ENCODE measurements around the gene GSDME.

DNA sequence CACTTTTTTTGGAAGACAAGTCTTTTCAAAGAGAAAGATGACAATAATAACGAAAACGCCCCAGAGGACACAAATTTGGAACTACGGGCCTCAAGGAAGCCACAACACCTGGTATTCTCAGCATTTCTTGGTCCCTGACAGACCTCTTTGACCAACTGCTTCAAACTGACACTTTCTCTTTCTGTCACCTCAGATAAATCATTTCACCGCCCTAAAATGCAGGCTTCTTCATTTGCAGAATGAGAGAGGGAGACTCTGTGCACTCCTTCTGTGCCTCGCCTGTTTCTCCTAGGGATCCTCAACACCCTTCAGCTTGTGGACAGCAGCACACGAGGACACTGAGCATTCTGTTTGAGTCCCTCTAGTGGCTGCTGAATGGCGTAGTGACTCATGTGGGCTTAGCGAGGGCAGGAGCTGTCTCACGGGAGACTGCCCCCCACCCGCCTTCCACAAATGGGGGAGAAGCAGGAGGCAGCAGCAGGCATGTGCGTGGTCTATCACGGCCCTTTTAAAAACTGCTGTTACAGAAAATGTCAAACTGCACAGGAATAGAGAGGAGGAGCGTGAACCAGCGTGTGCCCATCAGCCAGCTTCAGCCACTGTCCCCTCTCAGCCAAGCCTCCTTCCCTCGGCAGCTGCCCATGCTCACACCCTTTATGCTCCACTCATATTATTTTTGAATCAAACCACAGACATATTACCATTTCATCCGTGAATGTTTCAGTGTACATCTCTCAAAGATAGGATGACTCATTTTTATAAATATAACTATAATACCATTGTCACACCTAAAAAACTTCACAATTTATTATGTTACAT is 41.4 kb downstream of the GSDME start:
- TF ChIP-seq, protein P1, sequence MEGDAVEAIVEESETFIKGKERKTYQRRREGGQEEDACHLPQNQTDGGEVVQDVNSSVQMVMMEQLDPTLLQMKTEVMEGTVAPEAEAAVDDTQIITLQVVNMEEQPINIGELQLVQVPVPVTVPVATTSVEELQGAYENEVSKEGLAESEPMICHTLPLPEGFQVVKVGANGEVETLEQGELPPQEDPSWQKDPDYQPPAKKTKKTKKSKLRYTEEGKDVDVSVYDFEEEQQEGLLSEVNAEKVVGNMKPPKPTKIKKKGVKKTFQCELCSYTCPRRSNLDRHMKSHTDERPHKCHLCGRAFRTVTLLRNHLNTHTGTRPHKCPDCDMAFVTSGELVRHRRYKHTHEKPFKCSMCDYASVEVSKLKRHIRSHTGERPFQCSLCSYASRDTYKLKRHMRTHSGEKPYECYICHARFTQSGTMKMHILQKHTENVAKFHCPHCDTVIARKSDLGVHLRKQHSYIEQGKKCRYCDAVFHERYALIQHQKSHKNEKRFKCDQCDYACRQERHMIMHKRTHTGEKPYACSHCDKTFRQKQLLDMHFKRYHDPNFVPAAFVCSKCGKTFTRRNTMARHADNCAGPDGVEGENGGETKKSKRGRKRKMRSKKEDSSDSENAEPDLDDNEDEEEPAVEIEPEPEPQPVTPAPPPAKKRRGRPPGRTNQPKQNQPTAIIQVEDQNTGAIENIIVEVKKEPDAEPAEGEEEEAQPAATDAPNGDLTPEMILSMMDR (optimal IDR thresholded peaks at IDR 0.05 in 1 of 3, IDR thresholded peaks at IDR 0.05 in 1 of 3, conservative IDR thresholded peaks at IDR 0.05 in 1 of 3; ENCODE audit: extremely low read depth in 1 of 3, insufficient read depth in 2 of 3, low read length in 3 of 3), result peak; percentile 34 to 55 (median 39)
- no peak for TF ChIP-seq EZH2 (IDR thresholded peaks at IDR 0.05; ENCODE audit: low read length)

All from keratinocyte (primary cell).